ENCODE measurements around the gene GRIP1.

The GRIP1 gene

DNA sequence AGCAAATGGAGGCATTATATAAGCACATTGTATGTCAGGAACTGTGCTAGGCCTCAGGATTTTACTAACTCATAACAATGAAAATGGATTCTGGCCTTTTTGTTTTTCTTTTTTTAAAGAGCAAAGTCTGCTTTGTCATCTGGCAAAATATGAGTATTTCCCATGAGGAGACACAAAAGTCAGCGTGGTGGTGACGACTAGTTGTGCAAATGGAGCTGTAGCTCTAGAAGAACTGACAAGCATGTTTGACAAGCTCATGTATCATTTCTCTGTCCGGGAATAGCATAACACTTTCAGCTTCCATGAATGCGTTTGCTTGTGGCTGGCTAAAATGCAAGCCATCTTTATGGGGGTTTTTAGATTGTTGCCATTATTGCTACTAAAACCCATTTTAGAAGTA, 248.8 kb downstream of the GRIP1 start:
- no peaks in the 10 kb centered on the region for H3F3A ChIP-seq (ENCODE audit: insufficient read depth)
- no peaks in the 10 kb centered on the region for H3K36me3 ChIP-seq (ENCODE audit: low read length)
- H3K4me3 ChIP-seq (ENCODE audit: insufficient read depth, low read length, poor library complexity, severe bottlenecking) = no peak overlapping the region
- TF ChIP-seq EZH2phosphoT487 (conservative IDR thresholded peaks at IDR 0.05; ENCODE audit: low read length) = no peak
- no peak overlapping the region for H3K4me2 ChIP-seq (ENCODE audit: low read depth, low read length, poor library complexity, severe bottlenecking)
- H3K27me3 ChIP-seq (ENCODE audit: low read length) = no peaks in the 10 kb centered on the region
- H3K9me2 ChIP-seq (replicated peaks; ENCODE audit: insufficient read depth, low read length) = no peaks in the 10 kb centered on the region
- no peaks in the 10 kb centered on the region for H4K20me1 ChIP-seq (ENCODE audit: low read depth, low read length)
- no peaks in the 10 kb centered on the region for H3K9me3 ChIP-seq (ENCODE audit: insufficient read depth, low read length)
- no peak overlapping the region for H3K9ac ChIP-seq (ENCODE audit: low read length)
- no peak overlapping the region for H2AFZ ChIP-seq (ENCODE audit: low read depth, low read length, severe bottlenecking)
- H3K27ac ChIP-seq (ENCODE audit: low read depth, low read length) = no peak overlapping the region
- no peaks in the 10 kb centered on the region for H3K79me2 ChIP-seq (ENCODE audit: insufficient read depth, low read length)

DNA sequence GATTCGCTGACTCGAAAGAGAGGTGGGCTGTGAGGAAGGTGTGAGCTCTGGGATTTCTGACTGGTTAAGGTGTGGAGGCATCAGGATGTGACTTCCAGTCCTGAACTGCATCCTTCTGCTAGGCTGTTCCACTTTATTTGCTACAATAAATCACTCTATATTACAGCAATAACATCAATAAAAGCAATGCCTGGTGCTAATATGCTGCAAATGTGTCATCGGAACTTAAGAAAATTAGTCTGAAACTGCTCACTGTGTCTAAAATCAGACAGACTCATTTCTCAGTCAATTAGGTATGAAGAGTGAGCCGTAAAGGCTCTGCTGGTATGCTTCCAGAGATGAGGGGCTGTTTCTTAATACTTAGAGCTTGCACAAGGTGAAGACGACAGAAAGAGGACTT, 250.0 kb downstream of the GRIP1 start:
- H3K9me3 ChIP-seq (ENCODE audit: insufficient read depth, low read length) = no peaks in the 10 kb centered on the region; the same call in 1 of the 2 replicates
- no peaks in the 10 kb centered on the region for H3K79me2 ChIP-seq (ENCODE audit: insufficient read depth, low read length)
- H3K27ac ChIP-seq (ENCODE audit: low read depth, low read length) = no peak overlapping the region
- H4K20me1 ChIP-seq (ENCODE audit: low read depth, low read length) = no peaks in the 10 kb centered on the region
- no peak overlapping the region for H3K4me3 ChIP-seq (ENCODE audit: insufficient read depth, low read length, poor library complexity, severe bottlenecking)
- H3F3A ChIP-seq (ENCODE audit: insufficient read depth) = no peaks in the 10 kb centered on the region
- H3K27me3 ChIP-seq (ENCODE audit: low read length) = no peaks in the 10 kb centered on the region
- H2AFZ ChIP-seq (ENCODE audit: low read depth, low read length, severe bottlenecking) = no peak overlapping the region
- H3K4me2 ChIP-seq (ENCODE audit: low read depth, low read length, poor library complexity, severe bottlenecking) = no peak overlapping the region
- H3K9me2 ChIP-seq (replicated peaks; ENCODE audit: insufficient read depth, low read length) = no peaks in the 10 kb centered on the region
- TF ChIP-seq EZH2phosphoT487 (conservative IDR thresholded peaks at IDR 0.05; ENCODE audit: low read length) = no peak
- TF ChIP-seq, protein P1, sequence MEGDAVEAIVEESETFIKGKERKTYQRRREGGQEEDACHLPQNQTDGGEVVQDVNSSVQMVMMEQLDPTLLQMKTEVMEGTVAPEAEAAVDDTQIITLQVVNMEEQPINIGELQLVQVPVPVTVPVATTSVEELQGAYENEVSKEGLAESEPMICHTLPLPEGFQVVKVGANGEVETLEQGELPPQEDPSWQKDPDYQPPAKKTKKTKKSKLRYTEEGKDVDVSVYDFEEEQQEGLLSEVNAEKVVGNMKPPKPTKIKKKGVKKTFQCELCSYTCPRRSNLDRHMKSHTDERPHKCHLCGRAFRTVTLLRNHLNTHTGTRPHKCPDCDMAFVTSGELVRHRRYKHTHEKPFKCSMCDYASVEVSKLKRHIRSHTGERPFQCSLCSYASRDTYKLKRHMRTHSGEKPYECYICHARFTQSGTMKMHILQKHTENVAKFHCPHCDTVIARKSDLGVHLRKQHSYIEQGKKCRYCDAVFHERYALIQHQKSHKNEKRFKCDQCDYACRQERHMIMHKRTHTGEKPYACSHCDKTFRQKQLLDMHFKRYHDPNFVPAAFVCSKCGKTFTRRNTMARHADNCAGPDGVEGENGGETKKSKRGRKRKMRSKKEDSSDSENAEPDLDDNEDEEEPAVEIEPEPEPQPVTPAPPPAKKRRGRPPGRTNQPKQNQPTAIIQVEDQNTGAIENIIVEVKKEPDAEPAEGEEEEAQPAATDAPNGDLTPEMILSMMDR (IDR thresholded peaks at IDR 0.05; ENCODE audit: insufficient read depth, low read length, poor library complexity, severe bottlenecking) = no peak
- no peaks in the 10 kb centered on the region for H3K36me3 ChIP-seq (ENCODE audit: low read length)
- H3K9ac ChIP-seq (ENCODE audit: low read length) = no peak overlapping the region

DNA sequence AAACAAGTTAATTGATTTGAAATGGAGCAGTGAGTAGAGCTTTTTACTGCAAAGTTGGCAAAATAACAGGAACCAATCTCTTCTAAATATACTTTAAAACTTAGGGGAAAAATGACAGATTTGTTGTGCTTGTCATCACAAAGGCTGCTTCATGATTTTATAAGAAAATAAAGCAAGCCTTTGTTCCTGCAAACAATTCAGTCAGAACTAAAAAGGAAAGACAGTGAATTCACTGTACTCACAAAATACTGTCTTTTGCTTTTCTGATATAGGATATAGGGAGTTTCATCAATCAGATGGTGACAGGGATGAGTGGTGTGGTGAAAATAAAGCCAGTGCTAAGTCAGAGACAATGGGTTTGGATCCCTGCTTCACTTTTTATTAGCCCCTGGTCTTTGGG, 250.6 kb downstream of the GRIP1 start:
- no peak overlapping the region for H3K27ac ChIP-seq (ENCODE audit: low read depth, low read length)
- H2AFZ ChIP-seq (ENCODE audit: low read depth, low read length, severe bottlenecking) = no peak overlapping the region
- H3K9ac ChIP-seq (ENCODE audit: low read length) = no peak overlapping the region
- H3K4me3 ChIP-seq (ENCODE audit: insufficient read depth, low read length, poor library complexity, severe bottlenecking) = no peak overlapping the region
- no peaks in the 10 kb centered on the region for H3K36me3 ChIP-seq (ENCODE audit: low read length)
- H3K9me2 ChIP-seq (replicated peaks; ENCODE audit: insufficient read depth, low read length) = no peaks in the 10 kb centered on the region
- no peak overlapping the region for H3K4me2 ChIP-seq (ENCODE audit: low read depth, low read length, poor library complexity, severe bottlenecking)
- H3K79me2 ChIP-seq (ENCODE audit: insufficient read depth, low read length) = no peaks in the 10 kb centered on the region
- no peaks in the 10 kb centered on the region for H3K27me3 ChIP-seq (ENCODE audit: low read length)
- no peaks in the 10 kb centered on the region for H3F3A ChIP-seq (ENCODE audit: insufficient read depth)
- no peaks in the 10 kb centered on the region for H4K20me1 ChIP-seq (ENCODE audit: low read depth, low read length)
- TF ChIP-seq, protein P1 (IDR thresholded peaks at IDR 0.05; ENCODE audit: insufficient read depth, low read length, poor library complexity, severe bottlenecking) = no peak
- TF ChIP-seq EZH2phosphoT487 (conservative IDR thresholded peaks at IDR 0.05; ENCODE audit: low read length) = no peak
- H3K9me3 ChIP-seq (ENCODE audit: insufficient read depth, low read length) = no peaks in the 10 kb centered on the region; the same call in 1 of the 2 replicates

DNA sequence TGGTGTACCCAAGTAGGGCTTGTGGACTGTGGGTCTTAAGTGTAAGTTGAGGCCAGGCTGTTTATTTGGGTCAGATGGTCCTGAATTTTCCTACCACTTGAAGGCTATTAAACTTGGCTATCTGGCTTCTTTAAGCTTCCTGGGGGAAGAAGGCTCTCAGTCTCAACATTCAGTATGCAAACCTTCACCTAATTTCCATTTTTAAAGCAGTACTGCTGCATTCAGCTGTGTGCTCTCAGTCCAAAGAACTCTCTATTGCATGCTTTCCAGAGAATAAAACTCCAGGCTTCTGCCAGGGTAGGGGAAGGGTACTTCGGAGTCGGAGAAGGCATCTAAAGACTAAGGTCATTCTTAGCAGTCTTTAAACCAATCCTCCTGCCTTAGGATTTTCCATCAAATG, 252.2 kb downstream of the GRIP1 start:
- Histone ChIP-seq H2AFZ (ENCODE audit: low read depth, low read length, severe bottlenecking) (no peak overlapping the region), H3K9me3 (ENCODE audit: insufficient read depth, low read length) (no peaks in the 10 kb centered on the region; the same call in 1 of the 2 replicates), H3K36me3 (ENCODE audit: low read length) (no peaks in the 10 kb centered on the region), H3K4me3 (ENCODE audit: insufficient read depth, low read length, poor library complexity, severe bottlenecking) (no peak overlapping the region), H3K79me2 (ENCODE audit: insufficient read depth, low read length) (no peaks in the 10 kb centered on the region), H3K9ac (ENCODE audit: low read length) (no peak overlapping the region), H3K9me2 (replicated peaks; ENCODE audit: insufficient read depth, low read length) (no peaks in the 10 kb centered on the region), H3K27ac (ENCODE audit: low read depth, low read length) (no peak overlapping the region), H3F3A (ENCODE audit: insufficient read depth) (no peaks in the 10 kb centered on the region), H3K27me3 (ENCODE audit: low read length) (no peaks in the 10 kb centered on the region), H3K4me2 (ENCODE audit: low read depth, low read length, poor library complexity, severe bottlenecking) (no peak overlapping the region), H4K20me1 (ENCODE audit: low read depth, low read length) (no peaks in the 10 kb centered on the region)
- no peak for TF ChIP-seq EZH2phosphoT487 (conservative IDR thresholded peaks at IDR 0.05; ENCODE audit: low read length)

Measured in SU-DHL-6 (cell line).